ENCODE results near the gene ITGB3. TPM values are rescaled to one million over a fixed set of nuclear protein-coding genes. Genes with fewer than 3 reads are reported as not detected.

The ITGB3 gene
- total RNA-seq, 1 donor from 2014 or later = 71.3 TPM

GRCh38 chr17:47320879-47321502, 67.4 kb downstream of the ITGB3 start:
- TF ChIP-seq, protein P1, sequence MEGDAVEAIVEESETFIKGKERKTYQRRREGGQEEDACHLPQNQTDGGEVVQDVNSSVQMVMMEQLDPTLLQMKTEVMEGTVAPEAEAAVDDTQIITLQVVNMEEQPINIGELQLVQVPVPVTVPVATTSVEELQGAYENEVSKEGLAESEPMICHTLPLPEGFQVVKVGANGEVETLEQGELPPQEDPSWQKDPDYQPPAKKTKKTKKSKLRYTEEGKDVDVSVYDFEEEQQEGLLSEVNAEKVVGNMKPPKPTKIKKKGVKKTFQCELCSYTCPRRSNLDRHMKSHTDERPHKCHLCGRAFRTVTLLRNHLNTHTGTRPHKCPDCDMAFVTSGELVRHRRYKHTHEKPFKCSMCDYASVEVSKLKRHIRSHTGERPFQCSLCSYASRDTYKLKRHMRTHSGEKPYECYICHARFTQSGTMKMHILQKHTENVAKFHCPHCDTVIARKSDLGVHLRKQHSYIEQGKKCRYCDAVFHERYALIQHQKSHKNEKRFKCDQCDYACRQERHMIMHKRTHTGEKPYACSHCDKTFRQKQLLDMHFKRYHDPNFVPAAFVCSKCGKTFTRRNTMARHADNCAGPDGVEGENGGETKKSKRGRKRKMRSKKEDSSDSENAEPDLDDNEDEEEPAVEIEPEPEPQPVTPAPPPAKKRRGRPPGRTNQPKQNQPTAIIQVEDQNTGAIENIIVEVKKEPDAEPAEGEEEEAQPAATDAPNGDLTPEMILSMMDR (IDR thresholded peaks at IDR 0.05) = no peak
- Histone ChIP-seq H3K9me3 (peaks cover 0 to 8% of the 10 kb centered on the region in 2 donors), H3K36me3 (no peaks in the 10 kb centered on the region), H3K4me1 (peaks cover 10 to 21% of the 10 kb centered on the region in 2 donors), H3K27ac (no peak overlapping the region), H3K27me3 (no peaks in the 10 kb centered on the region), H3K4me3 (no peak overlapping the region)
- DNase-seq (ENCODE audit: low spot score in 2 of 2) = no peak
- intact Hi-C loops (cut with DNase I) = no loop called here

GRCh38 chr17:47323382-47324223, 70.0 kb downstream of the ITGB3 start, which contains the start of gene EFCAB13:
TSS of gene EFCAB13 (plus strand) at chr17:47323955. CDS start at chr17:47328354, 4,399 bp downstream.
- peak within 1 kb of the TSS; percentile 65 to 77 for H3K4me3 ChIP-seq
- H3K36me3 ChIP-seq = no peaks in the 10 kb centered on the region
- TF ChIP-seq, protein P1 (IDR thresholded peaks at IDR 0.05) = peak; percentile 21 to 51 (median 32)
- no peaks in the 10 kb centered on the region for H3K27me3 ChIP-seq
- H3K4me1 ChIP-seq = peaks cover 0 to 5% of the 10 kb centered on the region in 2 donors
- H3K9me3 ChIP-seq = peaks cover 0 to 8% of the 10 kb centered on the region in 2 donors
- intact Hi-C loops (cut with DNase I) = loop anchor here (2.0 kb wide), 2 partner anchors 45 to 99 kb away; no protein-coding TSS in a partner anchor
- DNase-seq (ENCODE audit: low spot score in 2 of 2) = peak; percentile 62 to 95
- H3K27ac ChIP-seq = peak within 1 kb of the TSS; percentile 89 to 93

DNA sequence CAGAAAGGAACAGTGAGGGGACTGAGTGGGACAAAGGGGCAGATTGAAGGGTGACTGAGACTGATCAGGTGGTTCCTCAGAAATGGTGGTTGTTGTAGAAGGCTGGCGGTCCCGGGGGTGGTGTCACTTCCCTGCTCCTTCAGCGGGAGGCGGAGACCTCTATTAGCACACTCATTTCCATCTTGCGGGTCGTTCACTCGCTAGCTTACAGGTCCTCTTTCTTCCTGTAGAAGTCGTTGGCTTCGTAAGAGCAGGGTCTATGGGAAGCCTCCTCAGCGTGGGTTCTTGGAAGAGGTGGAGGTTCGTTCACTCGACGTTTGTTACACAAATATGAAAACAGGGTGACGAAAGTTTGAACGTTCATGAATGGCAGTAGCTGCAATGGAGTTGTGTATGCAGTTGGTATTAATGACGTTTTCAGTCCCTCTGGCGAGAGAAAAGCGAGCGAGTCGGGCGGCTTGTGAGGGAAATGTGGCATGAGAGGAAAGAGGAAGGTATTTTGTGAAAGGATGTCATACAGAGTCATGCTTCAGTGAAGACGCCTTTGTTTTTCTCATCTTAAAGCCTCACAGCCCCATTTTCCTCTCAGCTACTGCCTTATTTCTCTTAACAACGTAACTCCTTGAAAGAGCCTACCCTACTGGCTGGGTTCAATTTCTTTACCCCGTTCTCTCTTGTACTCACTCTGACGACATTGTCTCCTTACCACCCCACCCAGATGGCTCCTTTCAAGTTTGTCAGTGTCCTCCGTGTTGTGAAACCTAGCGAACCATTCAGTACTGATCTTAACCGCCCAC, 70.8 kb downstream of the ITGB3 start:
- Histone ChIP-seq H3K4me1 (peaks cover 0 to 5% of the 10 kb centered on the region in 2 donors), H3K9me3 (peaks cover 0 to 8% of the 10 kb centered on the region in 2 donors), H3K36me3 (no peaks in the 10 kb centered on the region), H3K27ac (peak overlapping the region; percentile 89 to 93), H3K4me3 (peak overlapping the region; percentile 65 to 77), H3K27me3 (no peaks in the 10 kb centered on the region)
- TF ChIP-seq, protein P1 (IDR thresholded peaks at IDR 0.05) = no peak
- DNase-seq (ENCODE audit: low spot score in 2 of 2) = peak in 1 of 2 donors; percentile 83
- intact Hi-C loops (cut with DNase I) = no loop called here

DNA sequence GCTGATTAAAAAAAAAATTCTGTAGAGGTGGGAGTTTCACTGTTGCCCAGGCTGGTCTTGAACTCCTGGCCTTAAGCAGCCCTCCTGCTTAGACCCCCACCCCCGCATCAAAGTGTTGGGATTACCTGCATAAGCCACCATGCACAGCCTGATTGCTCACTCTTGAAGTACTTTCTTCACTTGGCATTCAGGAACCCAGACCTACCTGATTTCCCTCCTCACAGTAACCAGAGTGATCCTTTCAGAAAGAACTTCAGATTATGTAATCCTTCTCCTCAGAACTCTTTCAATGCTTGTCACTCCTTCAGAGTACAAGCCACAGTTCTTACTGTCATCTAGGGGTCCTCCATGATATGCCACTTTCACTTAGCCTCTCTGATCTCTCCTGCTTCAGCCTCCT, 71.5 kb downstream of the ITGB3 start:
- TF ChIP-seq, protein P1 (IDR thresholded peaks at IDR 0.05) = no peak

GRCh38 chr17:47330548-47330947, 76.9 kb downstream of the ITGB3 start:
- H3K27ac ChIP-seq = no peak overlapping the region
- H3K36me3 ChIP-seq = peaks cover 0 to 8% of the 10 kb centered on the region in 2 donors
- intact Hi-C loops (cut with DNase I) = no loop called here
- no peaks in the 10 kb centered on the region for H3K9me3 ChIP-seq
- no peak for DNase-seq (ENCODE audit: low spot score in 2 of 2)
- H3K27me3 ChIP-seq = no peaks in the 10 kb centered on the region
- H3K4me3 ChIP-seq = no peak overlapping the region
- TF ChIP-seq, protein P1 (IDR thresholded peaks at IDR 0.05) = no peak
- no peaks in the 10 kb centered on the region for H3K4me1 ChIP-seq

More for the DNA sequence above, 71.5 kb downstream of the ITGB3 start:
- Histone ChIP-seq H3K27me3 (no peaks in the 10 kb centered on the region), H3K36me3 (no peaks in the 10 kb centered on the region), H3K4me1 (peaks cover 0 to 5% of the 10 kb centered on the region in 2 donors), H3K4me3 (no peak overlapping the region), H3K27ac (peak overlapping the region; percentile 12 to 93), H3K9me3 (peaks cover 0 to 8% of the 10 kb centered on the region in 2 donors)
- no peak for DNase-seq (ENCODE audit: low spot score in 2 of 2)
- intact Hi-C loops (cut with DNase I) = no loop called here
